GM03348 (cell line): Measurements from ENCODE around the gene DPY30.

Experiments
- DNase-seq: peaks from one replicate; pipeline ENCODE4 v3.0.0; 2012; ENCODE audit warnings: low spot score

Gene DPY30

DNA sequence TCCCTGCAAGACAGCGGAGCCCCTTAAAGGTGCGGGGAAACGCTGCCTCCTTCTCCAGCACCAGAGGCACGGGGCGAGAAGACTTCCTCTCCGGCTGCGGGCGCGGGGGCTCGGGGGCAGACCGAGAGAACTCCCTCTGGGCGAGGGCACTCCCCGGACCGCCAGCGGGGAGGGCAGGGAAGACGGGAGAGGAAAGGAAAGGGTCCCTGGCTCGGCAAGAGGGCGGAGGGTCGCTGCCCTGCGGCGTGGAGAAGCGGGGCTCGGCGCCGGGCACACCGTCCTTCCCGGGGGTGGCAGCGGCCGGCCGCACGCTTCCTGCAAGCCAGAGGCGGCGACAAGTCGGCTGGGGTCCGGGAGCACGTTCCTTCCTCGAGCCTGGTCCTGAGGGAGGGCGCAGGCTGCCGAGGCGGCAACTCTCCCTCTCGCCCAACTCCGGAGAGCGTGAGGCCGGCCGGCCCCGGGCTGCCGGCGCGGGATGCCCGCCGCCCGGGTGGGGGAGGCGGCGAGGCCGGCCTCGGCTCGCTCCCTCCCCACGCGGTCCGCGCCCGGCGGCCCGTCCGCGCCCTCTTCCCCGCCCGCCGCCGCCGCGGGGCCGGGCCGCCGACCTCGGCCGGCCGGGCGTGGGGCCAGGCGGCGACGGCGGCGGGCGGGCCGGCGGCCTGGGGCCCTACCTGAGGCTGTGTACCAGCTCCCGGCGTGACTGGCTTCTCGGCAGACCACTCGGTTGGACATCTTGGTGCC, 29.9 kb downstream of the DPY30 start:
- peak; percentile 85 for DNase-seq

DNA sequence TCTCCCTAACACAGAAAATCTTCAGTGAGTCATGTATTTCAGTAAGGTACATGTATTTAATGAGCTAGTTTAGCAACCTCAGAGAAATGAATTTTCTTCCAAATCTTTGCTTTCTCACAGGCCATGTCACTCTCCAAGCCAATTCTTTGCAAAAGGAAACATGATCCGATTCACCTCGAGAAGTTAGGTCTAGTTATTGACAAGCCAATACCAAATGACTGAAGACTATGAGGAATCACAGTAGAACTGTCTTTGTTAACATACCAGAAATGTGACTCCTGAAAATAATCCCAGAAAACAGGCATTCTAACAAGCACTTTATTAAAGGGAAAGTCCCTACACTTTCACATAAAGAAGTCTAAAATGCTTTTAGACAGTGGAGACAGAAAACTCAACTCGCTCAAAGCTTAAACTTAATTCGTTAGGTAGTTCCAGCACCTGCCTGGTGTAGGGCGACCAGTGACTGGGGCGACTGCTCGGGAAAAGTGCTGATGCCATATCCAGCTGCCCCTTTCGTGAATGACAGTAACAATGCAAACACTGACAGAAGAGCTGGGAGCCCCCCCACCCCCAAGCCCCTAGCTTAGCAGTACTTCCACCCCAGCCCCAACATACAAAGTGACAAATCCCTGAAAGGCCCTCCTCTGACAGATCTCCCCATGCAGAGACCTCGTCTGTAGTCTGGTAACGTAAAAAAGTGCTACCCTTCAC, 30.6 kb downstream of the DPY30 start:
- DNase-seq: peak; percentile 36

DNA sequence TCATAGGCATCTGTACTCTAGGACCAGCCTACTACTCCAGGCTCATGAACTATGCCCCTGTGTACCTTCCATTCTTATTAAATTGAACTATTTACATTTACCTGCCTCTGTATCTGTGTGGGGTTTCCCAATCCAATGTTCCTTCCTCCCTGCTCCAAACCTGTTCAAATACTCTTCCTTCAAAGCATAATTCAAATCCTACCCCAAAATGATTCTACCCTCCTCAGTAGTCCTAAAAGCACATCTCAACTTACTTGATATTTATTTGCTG, 32.5 kb downstream of the DPY30 start:
- DNase-seq: no peak

DNA sequence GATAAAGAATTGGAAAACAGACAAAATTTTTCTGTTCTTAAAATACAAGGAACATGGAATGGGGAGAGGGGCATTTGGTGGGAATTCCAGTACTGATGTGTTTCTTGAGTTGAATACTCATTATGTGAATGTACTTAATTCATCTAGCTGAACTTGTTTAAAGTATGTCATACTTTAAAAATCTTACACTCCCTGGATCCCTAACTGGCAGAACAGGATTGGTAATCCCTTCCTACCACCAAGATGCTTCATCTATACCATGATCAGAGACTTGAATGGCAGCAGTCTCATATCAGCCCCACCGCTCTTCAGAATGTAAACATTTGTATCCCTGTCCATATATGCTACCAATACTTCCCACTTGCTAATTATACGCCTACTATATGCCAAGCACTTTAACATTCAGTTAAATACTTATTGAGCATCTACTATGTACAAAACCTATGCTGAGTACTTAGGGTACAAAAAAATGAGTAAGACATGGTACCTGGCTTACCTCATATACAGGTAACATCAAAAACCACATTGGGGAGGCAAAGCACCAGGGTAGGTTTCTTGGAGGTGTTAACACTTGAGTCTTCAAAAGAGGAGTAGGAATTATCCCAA, 34.1 kb downstream of the DPY30 start:
- no peak for DNase-seq

DNA sequence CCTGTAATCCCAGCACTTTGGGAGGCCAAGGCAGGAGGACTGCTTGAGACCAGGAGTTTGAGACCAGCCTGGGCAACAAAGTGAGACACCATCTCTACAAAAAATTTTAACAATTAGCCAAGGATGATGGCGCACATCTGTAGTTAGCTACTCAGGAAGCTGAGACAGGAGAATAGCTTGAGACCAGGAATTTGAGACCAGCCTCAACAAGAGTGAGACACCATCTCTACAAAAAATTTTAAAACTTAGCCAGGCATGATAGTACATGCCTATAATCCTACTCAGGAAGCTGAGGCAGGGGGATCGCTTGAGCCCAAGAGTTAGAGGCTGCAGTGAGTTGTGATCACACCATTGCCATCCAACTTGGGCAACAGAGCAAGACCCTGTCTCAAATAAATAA, 35.8 kb downstream of the DPY30 start:
- DNase-seq: no peak

DNA sequence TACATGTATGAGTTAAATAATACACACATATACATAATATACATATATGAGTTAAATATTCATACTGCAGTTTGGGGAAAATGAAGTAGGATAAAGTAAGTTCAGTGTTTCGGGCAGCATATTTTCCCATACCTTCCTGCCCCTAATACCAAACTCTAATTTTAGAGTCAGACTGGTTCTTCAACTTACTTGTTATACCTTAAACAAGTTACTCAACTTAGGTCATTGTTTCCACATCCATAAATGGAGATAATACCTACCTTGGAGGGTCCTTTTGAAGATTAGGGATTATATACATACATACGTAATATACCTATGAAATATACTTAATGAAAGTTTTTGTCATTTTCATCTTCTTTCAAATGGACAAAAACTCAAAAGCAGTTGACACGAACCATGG, 37.2 kb downstream of the DPY30 start:
- DNase-seq: no peak

DNA sequence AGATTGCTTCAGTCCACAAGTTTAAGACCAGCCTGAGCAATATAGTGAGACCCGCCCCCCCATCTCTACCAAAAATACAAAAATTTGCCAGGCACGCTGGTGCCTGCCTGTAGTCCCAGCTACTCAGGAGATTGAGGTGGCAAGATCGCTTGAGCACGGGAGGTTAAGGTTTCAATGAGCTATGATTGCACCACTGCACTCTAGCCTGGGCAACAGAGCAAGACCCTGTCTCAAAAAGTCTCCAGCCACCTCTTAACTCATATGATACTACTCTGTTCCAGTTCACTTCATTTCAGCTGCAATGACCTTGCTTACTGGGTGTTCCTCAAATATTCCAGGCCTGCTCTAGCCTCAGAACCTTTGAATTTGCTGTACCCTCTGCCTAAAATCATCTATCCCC, 40.2 kb downstream of the DPY30 start:
- DNase-seq: no peak

DNA sequence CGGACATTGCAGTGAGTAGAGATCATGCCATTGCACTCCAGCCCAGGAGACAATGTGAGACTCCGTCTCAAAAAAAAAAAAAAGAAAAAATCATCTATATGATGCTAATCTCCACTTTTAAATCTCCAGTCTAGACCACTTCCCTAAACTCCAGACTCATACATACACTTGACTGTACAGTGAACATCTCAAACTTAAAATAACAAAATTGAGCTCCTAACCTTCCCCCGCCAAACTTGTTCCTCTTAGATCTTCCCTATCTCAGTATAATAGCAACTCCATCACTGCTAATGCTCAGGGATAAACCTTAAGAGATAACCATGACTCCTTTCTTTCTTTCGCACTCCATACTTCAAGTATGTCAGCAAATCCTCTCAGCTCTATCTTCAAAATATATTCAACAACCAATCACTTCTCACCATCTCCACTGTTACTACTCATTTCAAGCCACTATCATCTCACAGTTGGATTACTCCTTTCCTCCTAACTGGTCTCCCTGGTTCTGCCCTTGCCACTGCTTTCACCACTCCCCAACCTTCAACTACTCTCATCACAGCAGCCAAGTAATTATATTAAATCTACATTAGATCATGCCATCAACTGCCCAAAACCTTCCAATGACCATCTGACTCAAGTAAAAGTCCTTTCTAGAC, 40.7 kb downstream of the DPY30 start:
- DNase-seq: no peak

DNA sequence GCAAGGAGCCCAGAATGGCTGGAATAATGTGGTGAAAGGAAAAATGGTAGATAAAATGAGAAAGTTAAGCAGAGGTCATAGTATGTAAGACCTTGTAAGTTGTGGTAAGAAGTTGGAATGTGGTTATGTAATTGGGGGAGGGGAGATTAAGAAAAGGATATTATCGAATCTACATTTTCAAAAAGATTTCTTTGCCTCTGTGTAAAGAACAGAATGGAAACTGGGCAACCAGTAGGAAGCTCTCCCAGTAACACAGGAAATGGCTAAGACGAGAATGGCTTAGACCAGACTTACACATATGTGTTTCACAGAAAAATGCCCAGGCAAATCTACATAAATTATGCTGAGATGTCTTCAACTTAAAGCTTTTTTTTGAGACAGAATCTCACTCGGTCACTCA, 42.0 kb downstream of the DPY30 start:
- DNase-seq: no peak

DNA sequence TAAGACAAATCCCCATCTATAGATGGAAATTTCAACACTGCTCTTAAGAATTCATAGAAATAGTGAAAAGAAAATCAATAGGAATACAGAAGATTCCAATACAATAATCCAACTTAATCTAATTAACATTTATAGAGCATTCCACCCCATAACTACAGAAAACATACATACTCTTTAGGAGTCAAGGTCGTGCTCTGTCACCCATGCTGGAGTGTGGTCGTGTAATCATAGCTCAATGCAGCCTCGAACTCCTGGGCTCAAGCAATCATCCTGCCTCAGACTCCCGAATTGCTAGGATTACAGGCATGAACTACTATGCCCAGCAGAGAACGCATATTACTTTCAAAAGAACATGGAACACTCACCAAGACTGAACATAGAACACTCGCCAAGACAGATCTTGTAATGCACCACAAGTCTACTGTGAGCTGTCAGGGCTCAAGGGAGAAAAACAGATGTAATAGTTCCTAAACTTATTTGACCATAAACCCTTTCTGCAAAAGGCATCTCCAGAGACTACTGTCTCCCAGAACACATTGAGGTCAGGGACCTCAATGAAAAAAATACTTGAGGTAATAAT, 42.9 kb downstream of the DPY30 start:
- DNase-seq: no peak

DNA sequence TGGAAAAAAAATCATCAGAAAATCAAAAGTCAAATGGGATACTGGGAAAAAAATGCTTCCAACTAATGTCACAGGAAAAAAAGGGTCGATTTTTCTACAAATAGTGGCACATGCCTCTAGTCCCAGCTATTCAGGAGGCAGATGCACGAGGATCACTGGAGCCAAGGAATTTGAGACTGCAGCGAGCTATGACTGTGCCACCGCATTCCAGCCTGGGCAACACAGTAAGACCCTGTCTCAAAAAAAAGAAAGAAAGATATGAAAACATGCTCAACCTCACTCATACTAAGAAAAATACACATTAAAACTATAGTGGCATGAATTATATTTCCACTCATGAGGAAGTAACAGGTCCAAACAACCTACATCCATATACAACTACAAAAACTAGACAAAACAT, 46.7 kb downstream of the DPY30 start:
- DNase-seq: no peak

DNA sequence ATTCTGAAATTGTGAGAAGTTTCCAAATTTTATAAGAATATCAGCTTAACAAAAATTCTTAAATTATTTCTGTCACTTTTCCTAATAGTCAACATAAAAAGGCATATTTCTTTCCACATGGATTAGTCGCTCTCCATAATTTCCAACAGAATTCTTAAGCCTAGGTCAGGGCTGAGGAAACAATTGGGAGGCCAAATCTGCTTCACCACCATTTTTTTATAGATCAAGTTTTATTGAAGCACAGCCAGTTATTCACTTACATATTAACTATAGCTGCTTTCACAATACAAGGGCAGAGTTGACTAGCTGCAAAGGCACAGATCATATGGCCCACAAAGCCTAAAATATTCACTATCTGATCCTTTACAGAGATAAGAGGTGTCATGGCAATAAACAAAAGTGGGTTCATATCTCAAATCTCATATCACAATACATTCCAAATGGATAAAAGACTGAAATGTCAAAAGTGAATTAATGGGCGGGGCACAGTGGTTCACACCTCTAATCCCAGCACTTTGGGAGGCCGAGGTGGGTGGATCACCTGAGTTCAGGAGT, 47.5 kb downstream of the DPY30 start:
- DNase-seq: no peak

DNA sequence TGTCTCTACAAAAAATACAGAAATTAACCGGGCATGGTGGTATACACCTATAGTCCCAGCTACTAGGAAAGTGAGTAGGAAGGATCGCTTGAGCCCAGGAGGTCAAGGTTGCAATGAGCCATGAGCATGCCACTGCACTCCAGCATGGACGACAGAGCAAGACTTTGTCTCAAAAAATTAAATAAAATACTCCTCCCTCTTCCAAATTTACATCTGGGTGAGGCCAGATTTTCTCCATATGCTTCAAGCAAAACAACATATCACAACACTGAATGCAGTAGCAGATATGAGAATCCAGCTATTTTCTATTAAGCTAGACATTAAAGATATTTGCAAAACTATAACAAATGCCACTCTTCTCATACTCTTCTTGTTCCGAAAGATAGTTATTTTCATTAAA, 49.7 kb downstream of the DPY30 start:
- no peak for DNase-seq

DNA sequence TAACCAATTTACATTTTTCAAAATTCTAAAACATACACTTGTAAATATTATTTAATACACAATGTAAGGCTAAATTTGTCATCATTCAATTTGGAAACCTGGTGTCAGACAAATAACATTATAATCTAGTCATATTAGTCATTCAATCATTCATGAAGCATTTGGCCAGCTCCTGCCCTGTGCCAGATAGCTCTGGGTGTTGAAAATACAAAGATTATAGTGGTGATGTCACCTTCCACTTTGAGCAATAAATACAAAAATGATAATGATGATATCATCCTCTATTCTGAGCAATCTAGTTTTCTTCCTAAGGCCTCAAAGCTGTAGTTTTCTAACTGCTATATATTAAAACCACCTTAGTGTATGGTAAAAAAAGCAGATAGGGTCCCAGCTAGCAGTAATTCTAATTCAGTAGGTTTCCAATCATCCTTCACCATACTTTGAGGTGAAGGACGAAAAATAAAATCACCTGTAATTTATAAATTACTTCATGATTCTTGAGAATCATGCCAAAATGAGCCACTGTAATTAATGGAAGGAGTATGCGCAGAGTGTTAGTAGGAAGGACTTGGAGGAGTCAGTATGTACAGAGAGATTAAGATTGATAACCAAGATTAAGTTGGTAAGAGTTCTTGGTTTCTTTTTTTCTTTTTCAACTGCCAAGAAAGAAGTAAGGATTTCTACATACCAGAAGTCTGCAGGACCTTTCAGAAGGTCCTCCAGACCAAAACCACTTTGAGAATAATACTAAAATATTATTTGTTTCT, 52.0 kb downstream of the DPY30 start:
- DNase-seq: peak; percentile 62

DNA sequence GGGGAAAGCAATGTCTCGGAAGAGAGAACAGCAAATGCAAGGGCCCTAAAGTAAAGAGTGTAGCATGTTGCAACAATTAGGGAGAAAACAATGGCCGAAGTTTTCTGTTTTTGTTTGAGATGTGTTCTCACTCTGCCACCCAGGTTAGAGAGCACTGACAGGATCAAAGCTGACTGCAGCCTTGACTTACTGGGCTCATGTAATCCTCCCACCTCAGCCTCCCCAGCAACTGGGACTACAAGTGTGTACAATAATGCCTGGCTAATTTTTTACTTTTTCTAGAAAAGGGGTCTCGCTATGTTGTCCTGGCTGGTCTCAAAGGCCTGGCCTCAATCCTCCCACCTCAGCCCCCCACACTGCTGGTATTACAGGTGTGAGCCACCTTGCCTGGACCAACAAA, 52.7 kb downstream of the DPY30 start:
- DNase-seq: no peak

DNA sequence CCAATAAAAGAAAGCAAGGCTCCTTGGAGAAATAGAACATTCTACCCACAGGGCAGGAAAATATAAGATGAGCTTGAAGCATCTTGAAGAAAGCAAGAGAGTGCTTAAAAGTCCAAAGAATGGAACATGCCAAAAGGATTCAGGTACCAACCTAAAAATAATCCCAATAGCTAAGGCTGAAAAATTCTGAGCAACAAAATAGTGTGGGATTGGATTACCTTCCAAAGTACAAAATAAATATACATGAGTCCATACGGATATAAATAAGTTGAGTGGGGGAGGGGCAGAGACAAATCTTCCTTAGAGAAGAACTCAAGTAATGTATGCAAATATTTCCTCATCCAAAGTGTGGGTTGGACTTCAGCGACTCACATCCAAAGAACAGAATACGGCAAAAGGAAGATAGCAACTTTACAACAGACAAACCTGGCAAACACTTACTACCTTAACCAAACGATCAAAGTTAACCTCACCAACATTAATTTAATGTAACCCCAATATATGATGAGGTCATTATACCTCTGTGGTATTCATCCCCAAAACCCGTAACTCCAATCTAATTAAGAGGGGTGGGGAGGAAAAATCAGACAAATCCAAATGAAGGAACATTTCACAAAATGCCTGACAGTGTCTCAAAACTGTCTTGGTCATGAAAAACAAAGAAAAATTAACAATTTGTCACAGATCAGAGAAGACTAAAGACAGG, 55.7 kb downstream of the DPY30 start:
- no peak for DNase-seq

DNA sequence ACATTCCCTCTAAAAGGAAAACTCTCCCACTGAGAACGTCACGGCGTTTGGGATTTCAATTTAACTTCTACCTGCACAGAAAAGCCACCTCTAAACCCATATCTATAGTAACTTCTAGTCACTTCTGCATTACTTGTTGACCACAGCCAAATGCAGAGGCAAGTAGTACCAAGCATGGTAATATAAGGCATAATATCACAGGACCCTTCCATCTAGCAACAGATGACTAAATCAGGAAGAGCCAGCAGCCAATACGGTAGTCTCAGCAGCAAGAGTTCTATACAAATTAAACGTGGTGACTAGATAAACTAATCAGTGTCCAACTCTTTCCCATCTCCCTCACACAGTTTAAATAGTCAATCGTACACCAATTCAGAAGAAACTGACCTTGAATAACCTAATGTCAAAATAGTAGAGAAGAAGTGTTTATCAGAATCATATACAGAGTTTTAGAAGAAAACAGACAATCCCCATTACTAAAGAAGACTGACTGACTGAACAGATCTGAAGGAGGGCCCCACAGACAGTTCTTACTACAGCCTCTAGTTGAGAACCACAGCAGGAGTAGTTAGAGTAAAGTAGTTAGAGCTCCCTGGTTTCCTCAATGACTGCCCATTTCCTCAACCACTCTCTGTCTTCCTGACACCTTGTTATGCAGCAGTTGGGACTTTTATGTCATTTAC, 58.8 kb downstream of the DPY30 start:
- DNase-seq: peak; percentile 15

DNA sequence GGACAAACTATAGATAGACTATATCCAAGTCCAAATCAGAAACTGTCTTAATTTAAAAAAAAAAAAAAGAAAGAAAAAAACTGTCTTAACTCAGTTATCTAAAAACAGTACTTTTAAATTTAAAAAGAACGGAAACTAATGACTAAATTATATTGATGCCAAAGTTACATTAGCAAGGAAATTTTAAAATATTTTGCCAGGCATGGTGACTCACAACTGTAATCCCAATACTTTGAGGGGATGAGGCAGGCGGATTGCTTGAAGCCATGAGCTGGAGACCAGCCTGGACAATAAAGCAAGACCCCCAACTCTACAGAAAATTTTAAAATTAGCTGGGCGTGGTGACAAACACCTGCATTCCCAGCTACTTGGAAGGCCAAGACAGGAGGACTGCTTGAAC, 59.6 kb downstream of the DPY30 start:
- DNase-seq: peak; percentile 14

DNA sequence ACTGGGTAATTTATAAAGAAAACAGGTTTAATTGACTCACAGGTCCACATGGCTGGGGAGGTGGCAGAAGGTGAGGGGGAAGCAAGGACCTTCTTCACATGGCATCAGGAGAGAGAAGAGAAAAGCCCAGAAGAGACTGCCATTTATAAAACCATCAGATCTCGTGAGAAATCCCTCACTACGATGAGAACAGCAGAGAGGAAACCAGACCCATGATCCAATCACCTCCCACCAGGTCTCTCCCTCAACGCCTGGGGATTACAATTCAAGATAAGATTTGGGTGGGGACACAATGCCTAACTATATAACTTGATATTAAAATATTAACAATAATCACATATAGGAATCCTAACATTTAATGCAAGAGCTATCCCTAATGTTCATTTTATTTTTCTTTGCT, 60.6 kb downstream of the DPY30 start:
- no peak for DNase-seq

DNA sequence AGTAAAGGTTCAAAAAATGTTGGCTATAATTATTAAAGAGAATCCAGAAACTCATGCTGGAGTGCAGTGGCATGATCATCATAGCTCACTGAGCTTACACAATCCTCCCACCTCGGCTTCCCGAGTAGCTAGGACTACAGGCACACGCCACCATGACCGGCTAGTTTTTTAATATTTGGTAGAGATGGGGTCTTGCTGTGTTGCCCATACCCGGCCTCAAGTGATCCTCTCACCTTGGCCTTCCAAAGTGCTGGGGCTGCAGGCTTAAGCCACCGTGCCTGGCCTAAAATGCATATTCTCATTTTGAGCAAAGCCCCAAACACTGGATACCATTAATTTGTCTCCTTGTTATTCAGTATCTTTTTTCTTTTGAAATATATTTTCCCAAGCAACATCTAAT, 61.2 kb downstream of the DPY30 start:
- no peak for DNase-seq
